ENCODE data around the gene COL5A1.

The COL5A1 gene

GRCh38 chr9:134887219-134887618 lies 245.6 kb downstream of the COL5A1 start:
- H3K4me3 ChIP-seq (ENCODE audit: low read length) = no peak overlapping the region
- DNase-seq (ENCODE audit: low read depth) = no peak
- TF ChIP-seq, protein P1, sequence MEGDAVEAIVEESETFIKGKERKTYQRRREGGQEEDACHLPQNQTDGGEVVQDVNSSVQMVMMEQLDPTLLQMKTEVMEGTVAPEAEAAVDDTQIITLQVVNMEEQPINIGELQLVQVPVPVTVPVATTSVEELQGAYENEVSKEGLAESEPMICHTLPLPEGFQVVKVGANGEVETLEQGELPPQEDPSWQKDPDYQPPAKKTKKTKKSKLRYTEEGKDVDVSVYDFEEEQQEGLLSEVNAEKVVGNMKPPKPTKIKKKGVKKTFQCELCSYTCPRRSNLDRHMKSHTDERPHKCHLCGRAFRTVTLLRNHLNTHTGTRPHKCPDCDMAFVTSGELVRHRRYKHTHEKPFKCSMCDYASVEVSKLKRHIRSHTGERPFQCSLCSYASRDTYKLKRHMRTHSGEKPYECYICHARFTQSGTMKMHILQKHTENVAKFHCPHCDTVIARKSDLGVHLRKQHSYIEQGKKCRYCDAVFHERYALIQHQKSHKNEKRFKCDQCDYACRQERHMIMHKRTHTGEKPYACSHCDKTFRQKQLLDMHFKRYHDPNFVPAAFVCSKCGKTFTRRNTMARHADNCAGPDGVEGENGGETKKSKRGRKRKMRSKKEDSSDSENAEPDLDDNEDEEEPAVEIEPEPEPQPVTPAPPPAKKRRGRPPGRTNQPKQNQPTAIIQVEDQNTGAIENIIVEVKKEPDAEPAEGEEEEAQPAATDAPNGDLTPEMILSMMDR (conservative IDR thresholded peaks at IDR 0.05; ENCODE audit: low read length) = no peak

DNA sequence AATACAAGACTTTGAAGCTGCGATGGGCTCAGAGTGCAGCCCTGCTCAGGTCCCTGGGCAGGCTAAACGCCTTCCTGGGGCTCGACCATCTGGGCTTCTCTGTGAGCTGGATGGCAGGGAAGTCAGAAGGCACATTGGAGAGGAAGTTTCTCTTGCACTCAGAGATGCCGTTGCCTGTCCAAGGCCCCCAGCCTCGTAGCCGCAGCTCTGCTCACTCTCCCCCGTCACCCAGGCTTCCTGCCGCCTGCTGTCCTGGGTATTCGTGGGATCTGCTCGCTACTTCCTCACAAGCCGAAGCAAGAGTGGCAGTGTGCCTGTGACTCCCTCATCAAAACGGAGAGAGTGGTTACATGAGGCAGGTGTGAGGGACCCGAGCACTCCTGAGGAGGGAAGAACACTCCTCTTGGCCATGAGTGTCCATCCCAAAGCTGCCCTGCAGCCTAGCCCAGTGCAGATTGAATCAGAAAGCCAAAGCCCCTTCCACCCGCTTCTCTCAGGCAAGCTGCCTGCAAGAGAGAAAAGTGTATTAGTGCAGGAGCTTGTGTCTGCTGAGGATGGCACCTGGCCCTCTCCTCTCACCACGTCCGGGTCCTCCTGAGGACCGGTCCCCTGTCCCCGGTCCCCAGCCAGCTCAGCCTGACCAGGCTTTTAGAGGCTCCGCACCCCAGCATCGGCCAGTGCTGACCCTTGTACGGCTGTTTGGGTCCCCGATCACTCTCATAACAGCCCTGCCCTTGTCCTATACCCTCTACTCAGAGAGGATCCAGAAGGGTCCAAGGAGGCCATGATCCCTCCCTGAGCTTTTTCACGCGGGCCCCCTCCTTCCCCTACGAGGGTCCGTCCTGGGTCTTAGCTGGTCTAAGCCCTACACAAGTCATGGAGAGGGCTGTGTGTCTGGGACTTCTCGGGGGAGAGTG lies 246.3 kb downstream of the COL5A1 start:
- TF ChIP-seq, protein P1 (conservative IDR thresholded peaks at IDR 0.05; ENCODE audit: low read length) = no peak
- no peak for DNase-seq (ENCODE audit: low read depth)
- H3K4me3 ChIP-seq (ENCODE audit: low read length) = no peak overlapping the region

DNA sequence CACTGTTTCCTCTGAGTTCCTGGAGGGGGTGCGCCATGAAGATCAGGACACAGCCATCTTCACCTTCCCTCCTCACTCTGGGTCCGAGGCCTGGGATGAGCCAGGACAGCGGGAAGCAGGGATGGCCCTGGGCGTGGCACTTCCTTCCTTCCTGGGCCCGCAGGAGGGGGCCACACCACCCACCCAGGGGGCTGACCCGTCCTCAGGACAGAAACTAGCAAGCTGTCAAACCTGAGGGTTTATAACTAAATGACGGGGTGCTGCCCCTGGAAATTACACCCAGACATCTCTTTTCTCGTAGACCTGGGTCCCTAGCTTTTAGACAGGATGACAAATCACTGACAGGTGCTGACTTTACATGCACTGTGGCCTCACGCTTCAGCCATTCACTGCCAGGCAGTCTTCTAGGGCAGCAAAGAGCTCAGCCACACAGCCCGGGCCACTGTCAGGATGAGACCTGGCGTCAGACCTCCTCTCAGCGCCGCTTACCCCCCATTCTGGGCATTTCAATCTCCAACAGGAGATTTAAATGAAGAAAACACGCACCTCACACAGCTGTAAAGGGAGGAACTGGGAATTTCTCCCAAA lies 247.1 kb downstream of the COL5A1 start:
- no peak overlapping the region for H3K4me3 ChIP-seq (ENCODE audit: low read length)
- TF ChIP-seq, protein P1 (conservative IDR thresholded peaks at IDR 0.05; ENCODE audit: low read length) = no peak
- DNase-seq (ENCODE audit: low read depth) = no peak

GRCh38 chr9:134889386-134890154 lies 248.0 kb downstream of the COL5A1 start:
- DNase-seq (ENCODE audit: low read depth) = no peak
- TF ChIP-seq, protein P1 (conservative IDR thresholded peaks at IDR 0.05; ENCODE audit: low read length) = no peak
- H3K4me3 ChIP-seq (ENCODE audit: low read length) = no peak overlapping the region

DNA sequence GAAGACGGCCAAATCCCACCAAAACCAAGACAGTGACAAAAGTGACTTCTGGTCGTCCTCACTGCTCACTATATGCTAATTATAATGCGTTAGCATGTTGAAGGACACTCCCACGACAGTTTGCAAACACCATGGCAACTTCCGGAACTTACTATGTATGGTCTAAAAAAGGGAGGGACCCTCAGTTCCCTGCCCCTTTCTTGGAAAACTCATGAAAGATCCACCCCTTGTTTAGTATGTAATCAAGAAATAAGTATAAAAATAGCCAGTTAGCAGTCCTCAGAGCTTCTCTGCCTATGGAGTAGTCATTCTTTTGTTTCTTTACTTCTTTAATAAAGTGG lies 248.5 kb downstream of the COL5A1 start:
- no peak overlapping the region for H3K4me3 ChIP-seq (ENCODE audit: low read length)
- TF ChIP-seq, protein P1 (conservative IDR thresholded peaks at IDR 0.05; ENCODE audit: low read length) = no peak
- DNase-seq (ENCODE audit: low read depth) = no peak

- TF ChIP-seq, protein P1 (conservative IDR thresholded peaks at IDR 0.05; ENCODE audit: low read length) = no peak
- no peak overlapping the region for H3K4me3 ChIP-seq (ENCODE audit: low read length)
- no peak for DNase-seq (ENCODE audit: low read depth)
These were observed 249.4 kb downstream of the COL5A1 start for GRCh38 chr9:134891053-134891452.
